H9 (cell line): ENCODE data around the gene FAM3A. TPM values are rescaled to one million over a fixed set of nuclear protein-coding genes. Genes with fewer than 3 reads are reported as not detected.

Experiments used
- DNase-seq: peaks from one replicate; pipeline ENCODE4 v3.0.0-alpha.2; 2017
- H2AFZ ChIP-seq: one replicate; pipeline ENCODE4 v1.6.1; 2013; ENCODE audit warnings: mild to moderate bottlenecking, low read length, control low read depth, moderate library complexity
- H2AK5ac ChIP-seq: 2 replicates; pipeline ENCODE4 v1.6.1; 2013; ENCODE audit warnings: low read length, control low read depth, mixed read lengths; ENCODE audit not compliant: insufficient read length
- H2BK120ac ChIP-seq: one replicate; pipeline ENCODE4 v1.6.1; 2013; ENCODE audit warnings: low read depth, mild to moderate bottlenecking, low read length, control low read depth, inconsistent platforms; ENCODE audit not compliant: poor library complexity, severe bottlenecking
- H2BK12ac ChIP-seq: 2 replicates; pipeline ENCODE4 v1.6.1; 2013; ENCODE audit warnings: low read length, control low read depth, mixed read lengths, low read depth; ENCODE audit not compliant: insufficient read length
- H2BK15ac ChIP-seq: 2 replicates; pipeline ENCODE4 v1.6.1; 2013; ENCODE audit warnings: low read depth, low read length, control low read depth
- H2BK20ac ChIP-seq: one replicate; pipeline ENCODE4 v1.6.1; 2013; ENCODE audit warnings: low read depth, mild to moderate bottlenecking, low read length, control low read depth, inconsistent platforms; ENCODE audit not compliant: poor library complexity, severe bottlenecking
- H2BK5ac ChIP-seq: 2 replicates; pipeline ENCODE4 v1.6.1; 2013; ENCODE audit warnings: low read length, control low read depth, mixed read lengths; ENCODE audit not compliant: insufficient read length
- H3K14ac ChIP-seq: 2 replicates; pipeline ENCODE4 v1.6.1; 2013; ENCODE audit warnings: low read length, control low read depth; ENCODE audit not compliant: insufficient read depth
- H3K18ac ChIP-seq: 2 replicates; pipeline ENCODE4 v1.6.1; 2013; ENCODE audit warnings: low read depth, mild to moderate bottlenecking, mixed read lengths, low read length, control low read depth; ENCODE audit not compliant: insufficient read length
- H3K23ac ChIP-seq: 2 replicates; pipeline ENCODE4 v1.6.1; 2013; ENCODE audit warnings: low read length, control low read depth, mixed read lengths, low read depth; ENCODE audit not compliant: insufficient read length
- H3K23me2 ChIP-seq: 2 replicates; pipeline ENCODE4 v1.6.1; 2013; ENCODE audit warnings: low read depth, mild to moderate bottlenecking, mixed read lengths, low read length, control low read depth; ENCODE audit not compliant: insufficient read length, poor library complexity, severe bottlenecking
- H3K27ac ChIP-seq: 2 replicates; pipeline ENCODE4 v1.5.1; 2013; ENCODE audit warnings: low read length, control low read depth, mixed read lengths, low read depth; ENCODE audit not compliant: insufficient read length
- H3K27me3 ChIP-seq: 2 replicates; pipeline ENCODE4 v1.6.1; 2013; ENCODE audit warnings: low read length, control low read depth, inconsistent platforms; ENCODE audit not compliant: insufficient read depth
- H3K4ac ChIP-seq: 2 replicates; pipeline ENCODE4 v1.6.1; 2013; ENCODE audit warnings: low read depth, mild to moderate bottlenecking, control low read depth, inconsistent platforms, low read length, moderate library complexity
- H3K4me1 ChIP-seq: 2 replicates; pipeline ENCODE4 v1.6.1; 2013; ENCODE audit warnings: low read length, control low read depth, inconsistent platforms; ENCODE audit not compliant: insufficient read depth
- H3K4me2 ChIP-seq: 2 replicates; pipeline ENCODE4 v1.6.1; 2013; ENCODE audit warnings: low read length, control low read depth, mixed read lengths; ENCODE audit not compliant: insufficient read length, insufficient read depth
- H3K56ac ChIP-seq: 2 replicates; pipeline ENCODE4 v1.6.1; 2013; ENCODE audit warnings: low read depth, mild to moderate bottlenecking, mixed read lengths, low read length, control low read depth; ENCODE audit not compliant: insufficient read length
- H3K79me1 ChIP-seq: 2 replicates; pipeline ENCODE4 v1.6.1; 2013; ENCODE audit warnings: low read depth, mild to moderate bottlenecking, moderate library complexity, low read length, control low read depth, inconsistent platforms; ENCODE audit not compliant: insufficient read depth, poor library complexity, severe bottlenecking
- H3K79me2 ChIP-seq: 2 replicates; pipeline ENCODE4 v1.6.1; 2013; ENCODE audit warnings: low read length, control low read depth, inconsistent platforms; ENCODE audit not compliant: insufficient read depth
- H3K9ac ChIP-seq: 2 replicates; pipeline ENCODE4 v1.6.1; 2013; ENCODE audit warnings: low read length, control low read depth, mixed read lengths; ENCODE audit not compliant: insufficient read length; ENCODE audit errors: extremely low read depth
- H3K9me3 ChIP-seq: one replicate; pipeline ENCODE4 v1.6.1; 2013; ENCODE audit warnings: low read depth, low read length, inconsistent platforms; ENCODE audit not compliant: control insufficient read depth
- H3T11ph ChIP-seq: one replicate; pipeline ENCODE4 v1.6.1; 2013; ENCODE audit warnings: mild to moderate bottlenecking, low read length, control low read depth, inconsistent platforms
- H4K20me1 ChIP-seq: one replicate; pipeline ENCODE4 v1.6.1; 2013; ENCODE audit not compliant: control insufficient read depth, insufficient read length, insufficient read depth
- H4K5ac ChIP-seq: 2 replicates; pipeline ENCODE4 v1.6.1; 2013; ENCODE audit warnings: low read depth, mild to moderate bottlenecking, mixed read lengths, low read length, control low read depth; ENCODE audit not compliant: insufficient read length
- H4K8ac ChIP-seq: replicated peaks from 2 replicates; pipeline ENCODE4 v1.6.1; 2013; ENCODE audit warnings: low read length, control low read depth, mixed read lengths, low read depth; ENCODE audit not compliant: insufficient read length
- H4K91ac ChIP-seq: 2 replicates; pipeline ENCODE4 v1.6.1; 2013; ENCODE audit warnings: low read depth, mild to moderate bottlenecking, moderate library complexity, mixed read lengths, low read length, control low read depth; ENCODE audit not compliant: insufficient read length
- H3K27ac Mint-ChIP-seq, 3 experiments: 2 replicates in 2 of 3; 3 replicates in 1 of 3; pipeline ENCODE4 v1.8.0; 2020 to 2021; ENCODE audit warnings: mixed read lengths in 3 of 3, mild to moderate bottlenecking in 1 of 3, moderate library complexity in 1 of 3
- H3K27me3 Mint-ChIP-seq: 2 replicates; pipeline ENCODE4 v1.8.0; 2021; ENCODE audit warnings: low read depth, mild to moderate bottlenecking, moderate library complexity, mixed read lengths
- H3K36me3 Mint-ChIP-seq, 3 experiments: 2 replicates in 2 of 3; 3 replicates in 1 of 3; pipeline ENCODE4 v1.8.0; 2020 to 2021; ENCODE audit warnings: low read depth in 3 of 3, mixed read lengths in 3 of 3; ENCODE audit not compliant: insufficient read depth in 1 of 3
- H3K4me1 Mint-ChIP-seq, 2 experiments: 2 replicates each; pipeline ENCODE4 v1.8.0; 2020; ENCODE audit warnings: mixed read lengths in 2 of 2
- H3K4me3 Mint-ChIP-seq, 2 experiments: 2 replicates in 1 of 2; 3 replicates in 1 of 2; pipeline ENCODE4 v1.8.0; 2020 to 2021; ENCODE audit warnings: mild to moderate bottlenecking in 2 of 2, mixed read lengths in 2 of 2, moderate library complexity in 1 of 2
- H3K9me3 Mint-ChIP-seq, 2 experiments: 2 replicates in 1 of 2; 3 replicates in 1 of 2; pipeline ENCODE4 v1.8.0; 2020; ENCODE audit warnings: mild to moderate bottlenecking in 2 of 2, mixed read lengths in 2 of 2, moderate library complexity in 1 of 2
- CTCF ChIP-seq: fragments of 200-600 bp; sonication (generic); conservative IDR thresholded peaks from 3 replicates; pipeline ENCODE4 v1.8.0; 2021; ENCODE audit warnings: antibody characterized with exemption, mild to moderate bottlenecking
- WGBS: extraction: QIAGEN DNeasy Blood & Tissue Kit; methylation state at CpG from one replicate; pipeline ENCODE4 v1.1.7; 2013; ENCODE audit warnings: missing lambda C conversion rate, low lambda C conversion rate, mixed read lengths; ENCODE audit not compliant: insufficient read length; ENCODE audit errors: extremely low coverage; 5-methylcytosine and 5-hydroxymethylcytosine counted together
- total RNA-seq: library from RNA; stranded (reverse); gene quantifications from 2 replicates; pipeline ENCODE4 v1.2.1, GENCODE V29; 2021

Gene FAM3A
- total RNA-seq, 1 experiment from 2014 or later = 22.8 TPM

- Histone ChIP-seq H2BK5ac (no peak within 1 kb of the TSS), H2BK12ac (no peak within 1 kb of the TSS), H2BK120ac (no peak within 1 kb of the TSS), H3K23me2 (no peaks in the 10 kb centered on the region), H4K5ac (no peak within 1 kb of the TSS), H3K79me2 (no peaks in the 10 kb centered on the region), H2BK15ac (no peak within 1 kb of the TSS), H2AK5ac (no peak within 1 kb of the TSS), H3K14ac (no peak within 1 kb of the TSS), H3K79me1 (no peaks in the 10 kb centered on the region), H3K9ac (no peak within 1 kb of the TSS), H3K4me2 (peak within 1 kb of the TSS; percentile 33), H3T11ph (no peak within 1 kb of the TSS), H3K4ac (no peak within 1 kb of the TSS), H3K18ac (no peak within 1 kb of the TSS), H3K27me3 (no peaks in the 10 kb centered on the region), H3K23ac (no peak within 1 kb of the TSS), H3K27ac (no peak within 1 kb of the TSS), H4K91ac (no peak within 1 kb of the TSS), H3K56ac (no peak within 1 kb of the TSS), H3K9me3 (peaks cover 27% of the 10 kb centered on the region), H4K8ac (no peak within 1 kb of the TSS), H2AFZ (no peak within 1 kb of the TSS), H4K20me1 (no peaks in the 10 kb centered on the region), H2BK20ac (no peak within 1 kb of the TSS), H3K4me1 (no peaks in the 10 kb centered on the region)
- Mint-ChIP-seq H3K4me3 (peak within 1 kb of the TSS; percentile 74 to 86), H3K27ac (peak within 1 kb of the TSS; percentile 79 to 96 (median 95); a peak in 5 of 7 replicates), H3K4me1 (peaks cover 3 to 9% of the 10 kb centered on the region in 2 experiments; a peak in 3 of 4 replicates), H3K27me3 (peaks cover 5% of the 10 kb centered on the region; the same call in 1 of the 2 replicates), H3K36me3 (peaks cover 3 to 14% (median 13%) of the 10 kb centered on the region in 3 experiments; a peak in 6 of 7 replicates), H3K9me3 (peaks cover 53 to 70% of the 10 kb centered on the region in 2 experiments)
- no peak for TF ChIP-seq CTCF
- WGBS = no CpG with 5 or more reads among the region's 71 CpGs
- peak; percentile 97 for DNase-seq
Observed at GRCh38 chrX:154490414-154491083, 25.5 kb downstream of the FAM3A start, which contains the start of gene SLC10A3. TSS of gene SLC10A3 (minus strand) at chrX:154490629. CDS start at chrX:154488940, 1,689 bp downstream.
